HL-60 (cell line): ENCODE measurements around the gene MRTFA.

ENCODE experiments used
- GABPA ChIP-seq: IDR thresholded peaks from 2 replicates; pipeline ENCODE4 v1.6.1; 2012; ENCODE audit warnings: low read depth
- POLR2AphosphoS5 ChIP-seq: IDR thresholded peaks from 2 replicates; pipeline ENCODE4 v1.6.1; 2012; ENCODE audit warnings: low read depth

DNA sequence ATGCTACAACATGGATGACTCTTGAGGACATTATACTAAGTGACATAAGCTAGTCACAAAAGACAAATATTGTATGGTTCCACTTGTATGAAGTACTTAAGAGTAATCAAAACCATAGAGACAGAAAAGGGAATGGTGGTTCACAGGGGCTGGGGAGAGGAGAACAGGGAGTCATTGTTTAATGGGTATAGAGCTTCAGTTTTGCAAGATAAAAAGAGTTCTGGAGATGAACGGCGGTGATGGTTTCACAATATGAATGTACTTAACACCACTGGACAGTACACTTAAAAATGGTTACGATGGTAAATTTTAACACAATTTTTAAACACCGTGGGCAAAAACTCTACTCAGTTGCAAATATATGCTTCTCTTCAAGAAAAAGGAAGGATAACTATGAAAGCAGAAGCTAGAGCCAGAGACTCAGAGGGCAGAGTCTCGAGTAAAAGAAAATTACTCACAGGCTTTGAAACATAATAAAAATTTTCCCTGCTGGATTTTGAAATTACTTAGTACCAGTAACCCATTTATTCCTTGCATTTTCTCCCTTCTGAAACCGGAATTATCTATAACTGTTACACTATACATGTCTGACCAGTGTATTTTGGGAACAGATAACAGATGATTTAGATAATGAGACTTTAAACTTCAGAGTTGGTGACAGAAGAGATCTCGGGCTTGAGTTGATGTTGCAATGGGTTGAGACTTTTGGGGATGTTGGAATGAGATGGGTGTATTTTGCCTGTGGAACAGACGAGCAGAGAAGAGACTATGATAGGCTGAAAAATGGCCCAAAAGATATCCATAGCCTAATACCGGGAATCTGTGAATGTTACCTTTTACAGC, 15.0 kb downstream of the MRTFA start:
- TF ChIP-seq GABPA: no peak
- TF ChIP-seq POLR2AphosphoS5: no peak
